Epithelial cell of esophagus (primary cell): ENCODE measurements around the gene CHSY3.

Experiments used
- DNase-seq: peaks from one replicate; pipeline ENCODE4 v3.0.0; 2010; ENCODE audit warnings: low read depth
- H3K4me3 ChIP-seq: 2 replicates; pipeline ENCODE4 v1.5.1; 2011; ENCODE audit warnings: mild to moderate bottlenecking, low read length, control low read depth
- TF ChIP-seq, protein P1 (sequence below): IDR thresholded peaks from 2 replicates; pipeline ENCODE4 v1.5.1; 2011; ENCODE audit warnings: low read depth, mild to moderate bottlenecking, low read length, control low read depth, inconsistent platforms; ENCODE audit not compliant: insufficient read depth; ENCODE audit errors: missing control alignments

The CHSY3 gene

DNA sequence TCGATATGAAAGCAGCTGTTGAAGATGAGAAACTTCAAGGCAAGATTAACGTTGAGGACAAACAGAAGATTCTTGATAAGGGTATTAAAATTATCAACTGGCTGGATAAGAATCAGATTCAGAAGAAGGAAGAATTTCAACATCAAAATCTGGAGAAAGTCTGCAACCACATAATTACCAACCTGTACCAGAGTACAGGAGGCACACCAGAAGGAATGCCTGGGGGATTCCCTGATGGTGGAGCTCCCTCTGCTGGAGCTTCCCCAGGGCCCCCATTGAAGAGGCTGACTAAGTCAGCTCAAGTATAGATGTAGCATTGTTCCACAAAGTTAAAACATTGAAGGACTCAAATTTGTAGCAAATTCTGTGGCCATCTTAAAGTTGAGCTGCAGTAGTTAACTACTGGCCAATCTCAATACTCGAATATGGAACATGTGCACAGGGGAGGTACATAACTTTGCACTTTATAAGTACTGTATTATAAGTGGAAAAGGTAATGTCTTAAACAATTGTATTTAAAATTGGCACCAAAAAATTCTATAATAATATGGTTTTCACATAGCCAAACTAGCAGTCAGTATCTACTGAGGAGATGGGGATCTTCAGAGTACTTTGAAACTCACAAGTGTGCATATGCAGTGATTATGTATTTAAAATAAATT, 237.5 kb downstream of the CHSY3 start:
- peak; percentile 64 for DNase-seq
- TF ChIP-seq, protein P1, sequence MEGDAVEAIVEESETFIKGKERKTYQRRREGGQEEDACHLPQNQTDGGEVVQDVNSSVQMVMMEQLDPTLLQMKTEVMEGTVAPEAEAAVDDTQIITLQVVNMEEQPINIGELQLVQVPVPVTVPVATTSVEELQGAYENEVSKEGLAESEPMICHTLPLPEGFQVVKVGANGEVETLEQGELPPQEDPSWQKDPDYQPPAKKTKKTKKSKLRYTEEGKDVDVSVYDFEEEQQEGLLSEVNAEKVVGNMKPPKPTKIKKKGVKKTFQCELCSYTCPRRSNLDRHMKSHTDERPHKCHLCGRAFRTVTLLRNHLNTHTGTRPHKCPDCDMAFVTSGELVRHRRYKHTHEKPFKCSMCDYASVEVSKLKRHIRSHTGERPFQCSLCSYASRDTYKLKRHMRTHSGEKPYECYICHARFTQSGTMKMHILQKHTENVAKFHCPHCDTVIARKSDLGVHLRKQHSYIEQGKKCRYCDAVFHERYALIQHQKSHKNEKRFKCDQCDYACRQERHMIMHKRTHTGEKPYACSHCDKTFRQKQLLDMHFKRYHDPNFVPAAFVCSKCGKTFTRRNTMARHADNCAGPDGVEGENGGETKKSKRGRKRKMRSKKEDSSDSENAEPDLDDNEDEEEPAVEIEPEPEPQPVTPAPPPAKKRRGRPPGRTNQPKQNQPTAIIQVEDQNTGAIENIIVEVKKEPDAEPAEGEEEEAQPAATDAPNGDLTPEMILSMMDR = peak; percentile 65
- H3K4me3 ChIP-seq = no peak overlapping the region

DNA sequence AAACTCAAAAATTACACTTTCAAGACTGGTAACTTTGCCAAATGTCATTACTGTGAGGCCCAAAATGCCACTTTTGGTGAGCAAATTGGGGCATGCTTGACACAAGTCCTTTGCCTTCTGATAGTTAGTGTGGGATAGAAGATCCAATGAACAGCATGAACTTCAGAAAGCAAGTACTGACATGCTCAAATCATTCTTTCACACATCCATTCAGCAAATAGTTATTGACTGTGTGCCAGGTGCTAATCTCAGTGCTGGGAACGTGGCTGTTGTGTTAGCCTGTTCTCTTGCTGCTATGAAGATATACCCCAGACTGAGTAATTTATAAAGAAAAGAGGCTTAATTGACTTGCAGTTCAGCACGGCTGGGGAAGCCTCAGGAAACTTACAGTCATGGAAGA, 247.0 kb downstream of the CHSY3 start:
- DNase-seq = peak; percentile 76
- TF ChIP-seq, protein P1 = no peak
- H3K4me3 ChIP-seq = no peak overlapping the region

DNA sequence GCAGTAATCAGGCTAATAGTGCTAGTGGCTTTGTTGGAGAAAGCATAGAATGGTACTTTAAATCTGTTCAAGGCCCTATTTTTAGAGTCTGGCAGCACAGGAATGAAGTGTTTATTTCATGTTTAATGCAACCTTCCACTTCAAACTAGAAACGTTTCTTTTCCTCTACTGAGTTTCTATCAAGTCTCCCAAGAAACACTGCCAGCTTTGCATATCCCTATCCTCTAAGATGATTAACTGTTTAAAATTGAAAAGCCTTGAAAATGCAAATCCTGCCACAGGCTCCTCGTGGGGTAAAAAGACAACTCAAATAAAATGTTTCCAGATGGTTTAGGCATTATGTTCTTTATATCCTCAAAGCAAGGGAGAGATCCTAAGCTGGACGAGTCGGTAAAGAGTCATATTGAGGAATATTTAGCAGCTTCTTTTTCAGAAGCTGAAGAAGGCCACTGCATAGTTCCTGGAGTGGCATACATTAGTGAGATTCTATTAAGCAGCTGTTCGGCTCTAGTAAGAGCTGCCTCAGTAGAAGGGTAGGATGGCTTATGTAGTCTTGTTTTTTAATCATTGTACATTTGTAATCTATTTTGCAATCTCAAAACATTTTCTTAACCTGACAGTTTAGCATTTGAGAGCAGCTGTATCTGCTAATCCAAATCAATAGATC, 251.2 kb downstream of the CHSY3 start:
- no peak for DNase-seq
- H3K4me3 ChIP-seq = no peak overlapping the region
- TF ChIP-seq, protein P1 = no peak

DNA sequence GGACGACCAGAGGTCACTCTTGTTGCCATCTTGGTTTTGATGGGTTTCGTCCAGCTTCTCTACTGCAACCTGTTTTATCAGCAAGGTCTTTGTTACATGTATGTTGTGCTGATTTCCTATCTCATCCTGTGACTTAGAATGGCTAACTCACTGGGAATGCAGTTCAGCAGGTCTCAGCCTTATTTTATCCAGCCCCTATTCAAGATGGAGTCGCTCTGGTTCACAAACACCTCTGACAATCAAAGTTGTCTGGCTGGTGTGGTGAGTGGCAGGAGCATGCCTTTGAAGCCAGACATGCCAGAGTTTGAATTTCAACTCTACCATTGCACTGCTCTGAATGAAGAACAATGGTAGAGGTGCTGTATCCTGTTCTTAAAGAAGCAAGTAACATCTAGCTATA, 253.8 kb downstream of the CHSY3 start:
- TF ChIP-seq, protein P1 = no peak
- DNase-seq = peak; percentile 30

DNA sequence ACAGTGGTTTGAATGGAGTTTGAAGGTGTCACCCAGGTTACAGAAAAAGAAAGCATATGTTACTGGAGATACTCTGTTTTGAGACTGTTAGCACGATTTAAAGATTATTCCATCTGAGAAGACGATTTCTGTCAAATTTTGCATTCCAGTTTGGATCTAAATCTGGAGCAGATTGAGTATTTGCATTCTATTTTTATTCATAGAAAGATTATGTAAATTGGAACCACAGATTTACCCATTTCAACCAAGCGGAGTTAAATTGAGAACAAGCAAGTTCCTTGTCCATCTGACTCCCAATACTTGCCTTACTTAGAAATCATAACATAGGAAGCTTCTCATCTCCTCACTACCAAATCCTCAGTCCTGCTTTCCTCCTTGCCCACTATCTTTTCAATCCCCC, 255.7 kb downstream of the CHSY3 start:
- TF ChIP-seq, protein P1 = no peak
- no peak overlapping the region for H3K4me3 ChIP-seq
- no peak for DNase-seq

More for the DNA sequence above, 253.8 kb downstream of the CHSY3 start:
- no peak overlapping the region for H3K4me3 ChIP-seq

DNA sequence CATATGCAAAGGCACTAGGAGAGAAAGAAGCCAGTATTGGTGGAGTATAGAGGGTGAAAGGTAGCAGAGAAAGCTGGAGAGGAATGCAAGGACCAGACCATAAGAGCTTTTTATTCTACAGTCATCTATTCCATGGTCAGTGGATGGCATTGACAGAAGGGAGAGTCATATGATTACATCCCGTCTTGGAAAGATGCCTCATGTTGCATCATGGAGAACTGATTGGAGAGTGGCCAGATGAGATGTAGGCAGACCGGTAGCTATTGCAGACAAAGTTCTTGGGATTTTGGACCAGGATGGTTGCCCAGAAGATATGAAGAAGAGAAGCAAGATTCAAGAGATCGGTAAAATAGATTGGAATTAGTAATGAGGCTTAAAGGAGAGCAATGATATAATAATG, 260.7 kb downstream of the CHSY3 start:
- H3K4me3 ChIP-seq = no peak overlapping the region
- TF ChIP-seq, protein P1 = no peak
- peak; percentile 48 for DNase-seq
